WI38 (cell line): Measurements from ENCODE around the gene MAN2A2.

Source experiments
- H3K4me3 ChIP-seq: 2 replicates; pipeline ENCODE4 v1.5.1; 2011; ENCODE audit warnings: low read depth, mild to moderate bottlenecking, control low read depth, low read length
- CTCF ChIP-seq: IDR thresholded peaks from 2 replicates; pipeline ENCODE4 v1.5.1; 2012; ENCODE audit warnings: low read depth, mild to moderate bottlenecking, control low read depth, low read length

MAN2A2 gene

GRCh38 chr15:90946538-90946937 lies 43.4 kb downstream of the MAN2A2 start:
- H3K4me3 ChIP-seq, result no peak overlapping the region
- TF ChIP-seq CTCF, result no peak

DNA sequence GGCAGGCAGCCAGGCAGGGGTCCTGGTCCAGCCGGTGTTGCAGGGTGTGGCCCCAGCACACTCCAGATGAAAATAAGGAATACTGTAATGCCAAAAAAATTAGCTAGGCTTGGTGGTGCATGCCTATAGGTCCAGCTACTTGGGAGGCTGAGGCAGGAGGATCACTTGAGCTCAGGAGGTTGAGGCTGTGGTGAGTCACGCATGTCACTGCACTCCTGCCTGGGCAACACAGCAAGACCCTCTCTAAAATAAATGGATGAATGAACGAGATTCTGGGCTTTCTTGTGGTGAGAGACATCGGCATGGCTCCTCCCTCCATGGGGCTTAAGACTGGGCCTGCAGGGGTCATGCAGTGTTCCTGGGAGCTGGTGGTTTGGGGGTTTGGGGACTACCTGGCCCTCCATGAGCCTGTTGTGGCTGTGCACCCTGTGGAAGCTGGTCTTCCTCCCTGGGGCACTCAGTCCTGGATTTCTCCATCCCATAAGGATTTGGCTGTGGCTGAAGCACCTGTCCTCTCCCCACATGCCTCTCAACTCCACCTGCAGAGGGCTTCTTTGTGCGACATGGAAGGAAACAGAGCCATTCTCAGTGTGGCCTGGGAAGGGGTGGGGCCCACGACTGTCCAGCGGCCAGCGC lies 44.0 kb downstream of the MAN2A2 start:
- TF ChIP-seq CTCF, result no peak

GRCh38 chr15:90947577-90948357 lies 44.7 kb downstream of the MAN2A2 start:
- no peak for TF ChIP-seq CTCF
- H3K4me3 ChIP-seq, result no peak overlapping the region

More for the DNA sequence above, 44.0 kb downstream of the MAN2A2 start:
- H3K4me3 ChIP-seq, result no peak overlapping the region

DNA sequence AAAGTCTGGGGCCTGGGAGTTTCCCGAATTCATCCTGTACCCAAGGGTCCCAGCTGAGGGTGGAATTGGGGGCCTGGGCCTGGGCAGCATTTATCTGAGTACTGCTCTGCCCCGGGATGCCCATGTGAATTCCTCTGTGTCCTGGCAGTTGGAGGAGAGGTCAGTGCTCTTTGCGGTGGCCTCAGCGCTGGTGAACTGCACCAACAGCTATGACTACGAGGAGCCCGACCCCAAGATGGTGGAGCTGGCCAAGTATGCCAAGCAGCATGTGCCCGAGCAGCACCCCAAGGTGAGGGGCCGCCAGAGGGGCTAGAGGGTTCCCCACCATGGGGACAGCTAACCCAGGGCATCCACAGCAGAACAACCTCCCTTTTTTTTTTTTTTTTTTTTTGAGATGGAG lies 45.4 kb downstream of the MAN2A2 start:
- H3K4me3 ChIP-seq, result no peak overlapping the region
- no peak for TF ChIP-seq CTCF

DNA sequence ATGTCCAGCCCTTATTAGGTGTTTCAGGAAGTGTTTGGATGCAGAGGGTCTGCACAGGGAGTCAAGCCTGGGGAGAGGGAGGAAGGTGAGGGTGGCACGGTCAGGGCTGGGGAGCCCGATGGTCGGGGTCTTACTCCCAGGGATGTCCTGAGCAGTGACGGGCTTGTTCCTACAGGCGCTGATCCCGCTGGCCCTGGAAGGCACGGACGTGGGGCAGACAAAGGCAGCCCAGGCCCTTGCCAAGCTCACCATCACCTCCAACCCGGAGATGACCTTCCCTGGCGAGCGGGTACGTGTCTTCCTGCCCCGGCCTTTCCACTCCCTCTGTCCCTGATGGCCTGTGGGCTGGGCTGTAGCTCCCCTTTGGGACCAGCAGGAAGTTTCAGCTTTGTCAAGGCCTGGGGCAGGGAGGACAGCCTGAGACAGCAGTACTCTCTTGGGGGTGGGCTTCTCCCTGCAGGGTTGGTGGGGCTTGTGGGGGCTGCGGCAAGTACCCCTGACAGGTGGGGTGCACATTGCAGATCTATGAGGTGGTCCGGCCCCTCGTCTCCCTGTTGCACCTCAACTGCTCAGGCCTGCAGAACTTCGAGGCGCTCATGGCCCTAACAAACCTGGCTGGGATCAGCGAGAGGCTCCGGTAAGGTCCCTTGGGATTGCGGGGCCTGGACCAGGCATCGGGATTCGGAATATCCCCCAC lies 47.0 kb downstream of the MAN2A2 start:
- no peak overlapping the region for H3K4me3 ChIP-seq
- no peak for TF ChIP-seq CTCF

GRCh38 chr15:90950676-90951075 lies 47.6 kb downstream of the MAN2A2 start:
- H3K4me3 ChIP-seq, result no peak overlapping the region
- no peak for TF ChIP-seq CTCF
